A673 (cell line): ENCODE results near the gene USP25. TPM values are rescaled to one million over a fixed set of nuclear protein-coding genes. Genes with fewer than 3 reads are reported as not detected.

Experiments used
- Bru-seq: library from RNA; stranded (reverse); fragments of 400-500 nt; gene quantifications from one replicate; lab custom pipeline; 2021; lab: Mats Ljungman, UMichigan
- BruChase-seq, 2 experiments: library from RNA; stranded (reverse); fragments of 400-500 nt; gene quantifications; one replicate each; lab custom pipeline; 2021; lab: Mats Ljungman, UMichigan
- BruUV-seq: library from RNA; stranded (reverse); fragments of 400-500 nt; replicated peaks from 2 replicates; lab custom pipeline; 2021; lab: Mats Ljungman, UMichigan
- CTCF ChIA-PET: fragments of 300-600 bp; sonication (Branson Sonifier 250); formaldehyde crosslinking; loops from one replicate; lab custom pipeline; 2022; ENCODE audit warnings: antibody characterized with exemption; lab: Charles Lee
- POLR2A ChIA-PET: fragments of 300-600 bp; sonication (Branson Sonifier 250); formaldehyde crosslinking; loops from one replicate; lab custom pipeline; 2022; ENCODE audit warnings: antibody characterized with exemption; ENCODE audit not compliant: low non-redundant PET; lab: Charles Lee
- DNase-seq: peaks from one replicate; pipeline ENCODE4 v3.0.0-alpha.2; 2015; ENCODE audit warnings: low spot score
- H3K27ac ChIP-seq: fragments of 200-600 bp; sonication (generic); 2 replicates; pipeline ENCODE4 v1.5.1; 2016; ENCODE audit warnings: mixed run types, low read depth, mild to moderate bottlenecking, mixed read lengths, antibody characterized with exemption, low read length; ENCODE audit not compliant: poor library complexity, severe bottlenecking
- H3K27me3 ChIP-seq: fragments of 200-600 bp; sonication (generic); replicated peaks from 2 replicates; pipeline ENCODE4 v1.6.1; 2017; ENCODE audit warnings: mixed run types, low read depth, mild to moderate bottlenecking, mixed read lengths, antibody characterized with exemption, low read length; ENCODE audit not compliant: insufficient read depth, poor library complexity
- H3K36me3 ChIP-seq: fragments of 200-600 bp; sonication (generic); 2 replicates; pipeline ENCODE4 v1.6.1; 2016; ENCODE audit warnings: mixed run types, mild to moderate bottlenecking, mixed read lengths, antibody characterized with exemption, low read length; ENCODE audit not compliant: insufficient read depth, poor library complexity, severe bottlenecking
- H3K4me1 ChIP-seq: fragments of 200-600 bp; sonication (generic); 2 replicates; pipeline ENCODE4 v1.6.1; 2017; ENCODE audit warnings: mixed run types, mild to moderate bottlenecking, mixed read lengths, antibody characterized with exemption, low read length; ENCODE audit not compliant: insufficient read depth, poor library complexity, severe bottlenecking
- H3K4me3 ChIP-seq: fragments of 200-600 bp; sonication (generic); 2 replicates; pipeline ENCODE4 v1.5.1; 2016; ENCODE audit warnings: low read depth, mixed run types, mild to moderate bottlenecking, mixed read lengths, low read length; ENCODE audit not compliant: poor library complexity, severe bottlenecking
- H3K9me3 ChIP-seq: fragments of 200-600 bp; sonication (generic); 2 replicates; pipeline ENCODE4 v1.6.1; 2016; ENCODE audit warnings: mixed run types, low read depth, mild to moderate bottlenecking, mixed read lengths, antibody characterized with exemption, low read length; ENCODE audit not compliant: poor library complexity, severe bottlenecking
- CTCF ChIP-seq: fragments of 300-800, 200-600 bp; sonication (generic); conservative IDR thresholded peaks from 2 replicates; pipeline ENCODE4 v1.5.1; 2017; ENCODE audit warnings: low read depth, mild to moderate bottlenecking, antibody characterized with exemption, low read length, moderate library complexity, mixed read lengths
- EZH2 ChIP-seq: fragments of 200-600 bp; sonication (generic); IDR thresholded peaks from 2 replicates; pipeline ENCODE4 v1.6.1; 2017; ENCODE audit warnings: borderline replicate concordance, low read depth, mild to moderate bottlenecking, mixed read lengths, antibody characterized with exemption, low read length; ENCODE audit not compliant: poor library complexity, severe bottlenecking
- intact Hi-C: fragments of 100-400 bp; cut with micrococcal nuclease; formaldehyde crosslinking; loops from one replicate; pipeline ENCODE4 v1.10.0; 2022; ENCODE audit not compliant: unreplicated experiment
- long read RNA-seq: library from polyadenylated mRNA; stranded (forward); transcript quantifications from one replicate; pipeline ENCODE4 v2.0.0, GENCODE V29; 2022
- total RNA-seq: library from RNA; stranded (reverse); gene quantifications from 2 replicates; pipeline ENCODE4 v1.2.3, GENCODE V29; 2021

The USP25 gene, protein sequence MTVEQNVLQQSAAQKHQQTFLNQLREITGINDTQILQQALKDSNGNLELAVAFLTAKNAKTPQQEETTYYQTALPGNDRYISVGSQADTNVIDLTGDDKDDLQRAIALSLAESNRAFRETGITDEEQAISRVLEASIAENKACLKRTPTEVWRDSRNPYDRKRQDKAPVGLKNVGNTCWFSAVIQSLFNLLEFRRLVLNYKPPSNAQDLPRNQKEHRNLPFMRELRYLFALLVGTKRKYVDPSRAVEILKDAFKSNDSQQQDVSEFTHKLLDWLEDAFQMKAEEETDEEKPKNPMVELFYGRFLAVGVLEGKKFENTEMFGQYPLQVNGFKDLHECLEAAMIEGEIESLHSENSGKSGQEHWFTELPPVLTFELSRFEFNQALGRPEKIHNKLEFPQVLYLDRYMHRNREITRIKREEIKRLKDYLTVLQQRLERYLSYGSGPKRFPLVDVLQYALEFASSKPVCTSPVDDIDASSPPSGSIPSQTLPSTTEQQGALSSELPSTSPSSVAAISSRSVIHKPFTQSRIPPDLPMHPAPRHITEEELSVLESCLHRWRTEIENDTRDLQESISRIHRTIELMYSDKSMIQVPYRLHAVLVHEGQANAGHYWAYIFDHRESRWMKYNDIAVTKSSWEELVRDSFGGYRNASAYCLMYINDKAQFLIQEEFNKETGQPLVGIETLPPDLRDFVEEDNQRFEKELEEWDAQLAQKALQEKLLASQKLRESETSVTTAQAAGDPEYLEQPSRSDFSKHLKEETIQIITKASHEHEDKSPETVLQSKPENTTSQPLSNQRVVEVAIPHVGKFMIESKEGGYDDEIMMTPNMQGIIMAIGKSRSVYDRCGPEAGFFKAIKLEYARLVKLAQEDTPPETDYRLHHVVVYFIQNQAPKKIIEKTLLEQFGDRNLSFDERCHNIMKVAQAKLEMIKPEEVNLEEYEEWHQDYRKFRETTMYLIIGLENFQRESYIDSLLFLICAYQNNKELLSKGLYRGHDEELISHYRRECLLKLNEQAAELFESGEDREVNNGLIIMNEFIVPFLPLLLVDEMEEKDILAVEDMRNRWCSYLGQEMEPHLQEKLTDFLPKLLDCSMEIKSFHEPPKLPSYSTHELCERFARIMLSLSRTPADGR
- 27.5 and 27.6 TPM in 2 replicates for total RNA-seq
- Bru-seq, nascent RNA: percentile 93 among the genes with signal in this experiment
- BruChase-seq, experiment 1, labeled RNA remaining after a 2-hour chase: percentile 82 among the genes with signal in this experiment
- percentile 65 among the genes with signal in this experiment for BruChase-seq, experiment 2, labeled RNA remaining after a 6-hour chase
- long read RNA-seq, full-length matches to known transcripts: 25 of 54 reads
- long read RNA-seq, partial matches to known transcripts: 3 of 54 reads
- long read RNA-seq, other reads (novel, unspliced or antisense): 26 of 54 reads

GRCh38 chr21:15729674-15730483 is at the start of gene USP25:
Gene USP25 (plus strand): TSS chr21:15729982. CDS start chr21:15730394, 412 bp downstream.
- peak; percentile 86 for DNase-seq
- POLR2A ChIA-PET: no interaction called here
- CTCF ChIA-PET: interaction anchor here (0.7 kb wide), 1 partner anchor 17 kb away, joined by 6 read pairs; no protein-coding TSS in a partner anchor

GRCh38 chr21:15682186-15682895 is 47.4 kb upstream of the USP25 start:
- peak; percentile 77 for DNase-seq
- peaks cover 12% of the 10 kb centered on the region for H3K4me1 ChIP-seq
- intact Hi-C loops: no loop called here
- no peak for TF ChIP-seq CTCF
- TF ChIP-seq EZH2: no peak
- CTCF ChIA-PET: no interaction called here
- no peak overlapping the region for H3K4me3 ChIP-seq
- POLR2A ChIA-PET: no interaction called here
- no peaks in the 10 kb centered on the region for H3K9me3 ChIP-seq
- peak overlapping the region; percentile 54 for H3K27ac ChIP-seq
- H3K27me3 ChIP-seq: no peaks in the 10 kb centered on the region
- no TSS peak for BruUV-seq
- H3K36me3 ChIP-seq: no peaks in the 10 kb centered on the region

More at GRCh38 chr21:15729674-15730483, at the start of gene USP25:
- Histone ChIP-seq H3K27ac (peak within 1 kb of the TSS; percentile 79), H3K4me1 (peaks cover 14% of the 10 kb centered on the region), H3K27me3 (no peaks in the 10 kb centered on the region), H3K9me3 (no peaks in the 10 kb centered on the region), H3K4me3 (peak within 1 kb of the TSS; percentile 79), H3K36me3 (no peaks in the 10 kb centered on the region)
- TF ChIP-seq EZH2 (no peak), CTCF (no peak)
- intact Hi-C loops: no loop called here
- no TSS peak for BruUV-seq
